OCI-LY7 (cell line): ENCODE measurements around the gene DDAH1. TPM values are rescaled to one million over a fixed set of nuclear protein-coding genes. Genes with fewer than 3 reads are reported as not detected.

ENCODE experiments used
- BruUV-seq: library from RNA; stranded (reverse); fragments of 400-500 nt; replicated peaks from 2 replicates; lab custom pipeline; 2021; lab: Mats Ljungman, UMichigan
- CTCF ChIA-PET: fragments of 300-600 bp; sonication (Branson Sonifier 250); formaldehyde crosslinking; loops from one replicate; lab custom pipeline; 2022; ENCODE audit warnings: antibody characterized with exemption; ENCODE audit not compliant: unreplicated experiment; lab: Charles Lee
- POLR2A ChIA-PET: fragments of 300-600 bp; sonication (Branson Sonifier 250); formaldehyde crosslinking; loops from one replicate; lab custom pipeline; 2022; ENCODE audit warnings: antibody characterized with exemption; lab: Charles Lee
- DNase-seq: peaks from one replicate; pipeline ENCODE4 v3.0.0-alpha.2; 2015; ENCODE audit warnings: low spot score
- H2AFZ ChIP-seq: fragments of 200-600 bp; sonication (generic), shearing (Covaris generic); 2 replicates; pipeline ENCODE4 v1.6.1; 2014; ENCODE audit warnings: mild to moderate bottlenecking, antibody characterized with exemption, low read length, moderate library complexity
- H3K27ac ChIP-seq: fragments of 200-600 bp; sonication (generic); 2 replicates; pipeline ENCODE4 v1.5.1; 2014; ENCODE audit warnings: mixed run types, low read depth, mild to moderate bottlenecking, moderate library complexity, low read length, inconsistent platforms; ENCODE audit not compliant: poor library complexity, severe bottlenecking
- H3K36me3 ChIP-seq: fragments of 200-600 bp; sonication (generic); 2 replicates; pipeline ENCODE4 v1.6.1; 2014; ENCODE audit warnings: mild to moderate bottlenecking, antibody characterized with exemption, low read length, moderate library complexity, mixed read lengths; ENCODE audit not compliant: insufficient read depth
- H3K4me1 ChIP-seq: fragments of 200-600 bp; sonication (generic); 2 replicates; pipeline ENCODE4 v1.5.1; 2014; ENCODE audit warnings: mild to moderate bottlenecking, low read length; ENCODE audit not compliant: insufficient read depth, poor library complexity, severe bottlenecking
- H3K4me2 ChIP-seq: fragments of 200-600 bp; sonication (generic); 2 replicates; pipeline ENCODE4 v1.6.1; 2014; ENCODE audit warnings: mild to moderate bottlenecking, low read length
- H3K4me3 ChIP-seq: fragments of 200-600 bp; sonication (generic); 2 replicates; pipeline ENCODE4 v1.5.1; 2014; ENCODE audit warnings: mild to moderate bottlenecking, low read depth, low read length; ENCODE audit not compliant: poor library complexity, severe bottlenecking
- H3K79me2 ChIP-seq: fragments of 200-600 bp; sonication (generic); 2 replicates; pipeline ENCODE4 v1.6.1; 2016; ENCODE audit warnings: low read depth, mild to moderate bottlenecking, low read length, moderate library complexity, mixed read lengths; ENCODE audit not compliant: insufficient read depth
- H3K9me2 ChIP-seq: fragments of 200-600 bp; sonication (generic); 2 replicates; pipeline ENCODE4 v1.6.1; 2016; ENCODE audit warnings: mild to moderate bottlenecking, low read length, mixed read lengths; ENCODE audit not compliant: insufficient read depth
- H3K9me3 ChIP-seq: fragments of 200-600 bp; sonication (generic); 2 replicates; pipeline ENCODE4 v1.6.1; 2014; ENCODE audit warnings: mild to moderate bottlenecking, mixed run types, low read length, mixed read lengths
- H4K20me1 ChIP-seq: fragments of 200-600 bp; sonication (generic); 2 replicates; pipeline ENCODE4 v1.6.1; 2014; ENCODE audit warnings: mild to moderate bottlenecking, antibody characterized with exemption, low read length, moderate library complexity, mixed read lengths; ENCODE audit not compliant: insufficient read depth
- EZH2phosphoT487 ChIP-seq: fragments of 200-600 bp; sonication (generic); IDR thresholded peaks from 2 replicates; pipeline ENCODE4 v1.6.1; 2018; ENCODE audit warnings: low read depth, borderline replicate concordance, mild to moderate bottlenecking, mixed run types, antibody characterized with exemption, low read length, moderate library complexity, mixed read lengths
- intact Hi-C: fragments of 100-400 bp; cut with micrococcal nuclease; formaldehyde crosslinking; loops from one replicate; pipeline ENCODE4 v1.10.0; 2022; ENCODE audit not compliant: unreplicated experiment
- small RNA-seq: library from RNA; depleted of rRNA; stranded (forward); fragments of <200 nt; gene quantifications from one replicate; pipeline ENCODE3, GENCODE V24; 2014
- total RNA-seq, 2 experiments: library from RNA; depleted of rRNA in 1 of 2; stranded (reverse); fragments of >200 nt in 1 of 2; shearing (Covaris generic) in 1 of 2; gene quantifications; 2 replicates each; pipeline ENCODE4 v1.2.3, GENCODE V29; 2014 to 2022
- TF ChIP-seq, protein P1 (sequence below): fragments of 200-600 bp; sonication (generic); conservative IDR thresholded peaks from 2 replicates; pipeline ENCODE4 v1.5.1; 2014; ENCODE audit warnings: mild to moderate bottlenecking, antibody characterized with exemption, low read length, moderate library complexity, mixed read lengths

The DDAH1 gene
- total RNA-seq, 2 experiments from 2014 or later, result not detected

DNA sequence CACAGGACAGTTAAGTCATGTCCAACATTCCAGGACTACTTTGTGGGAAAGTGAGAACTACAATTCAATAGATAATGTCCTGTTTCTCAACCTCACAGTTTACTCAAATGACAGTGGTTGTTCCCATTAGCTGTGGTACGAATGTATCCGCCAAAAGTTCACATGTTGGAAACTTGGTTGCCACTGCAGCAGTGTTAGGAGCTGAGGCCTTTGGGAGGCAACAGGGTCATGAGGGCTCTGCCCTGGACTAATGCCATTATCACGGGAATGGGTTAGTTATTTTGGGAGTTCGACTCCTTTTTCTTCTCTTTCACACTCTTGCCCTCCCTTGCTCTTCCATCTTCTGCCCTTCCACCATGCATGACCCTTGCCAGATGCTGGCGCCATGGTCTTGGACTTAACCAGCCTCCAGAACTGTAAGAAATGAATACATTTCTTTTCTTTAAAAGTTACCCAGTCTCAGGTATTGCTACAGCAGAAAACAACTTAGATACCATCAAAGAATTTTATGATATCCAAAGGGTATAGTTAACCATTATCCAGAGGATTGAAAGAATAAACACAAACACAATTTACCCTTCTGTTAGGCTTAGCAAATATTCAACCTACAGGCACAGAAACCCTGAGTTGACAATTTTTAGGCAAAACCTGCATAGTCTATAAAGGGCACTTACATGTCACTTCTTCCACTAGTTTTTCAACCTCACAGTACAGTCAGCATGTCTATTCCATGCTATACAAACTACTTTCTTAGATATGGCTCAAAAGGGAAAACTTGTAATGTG, 196.0 kb downstream of the DDAH1 start:
- peaks cover 13% of the 10 kb centered on the region for H4K20me1 ChIP-seq
- DNase-seq, result no peak
- no peak overlapping the region for H2AFZ ChIP-seq
- H3K9me3 ChIP-seq, result no peaks in the 10 kb centered on the region
- H3K4me3 ChIP-seq, result no peak overlapping the region
- H3K79me2 ChIP-seq, result peaks cover 49% of the 10 kb centered on the region
- no TSS peak for BruUV-seq
- TF ChIP-seq EZH2phosphoT487, result no peak
- TF ChIP-seq, protein P1, sequence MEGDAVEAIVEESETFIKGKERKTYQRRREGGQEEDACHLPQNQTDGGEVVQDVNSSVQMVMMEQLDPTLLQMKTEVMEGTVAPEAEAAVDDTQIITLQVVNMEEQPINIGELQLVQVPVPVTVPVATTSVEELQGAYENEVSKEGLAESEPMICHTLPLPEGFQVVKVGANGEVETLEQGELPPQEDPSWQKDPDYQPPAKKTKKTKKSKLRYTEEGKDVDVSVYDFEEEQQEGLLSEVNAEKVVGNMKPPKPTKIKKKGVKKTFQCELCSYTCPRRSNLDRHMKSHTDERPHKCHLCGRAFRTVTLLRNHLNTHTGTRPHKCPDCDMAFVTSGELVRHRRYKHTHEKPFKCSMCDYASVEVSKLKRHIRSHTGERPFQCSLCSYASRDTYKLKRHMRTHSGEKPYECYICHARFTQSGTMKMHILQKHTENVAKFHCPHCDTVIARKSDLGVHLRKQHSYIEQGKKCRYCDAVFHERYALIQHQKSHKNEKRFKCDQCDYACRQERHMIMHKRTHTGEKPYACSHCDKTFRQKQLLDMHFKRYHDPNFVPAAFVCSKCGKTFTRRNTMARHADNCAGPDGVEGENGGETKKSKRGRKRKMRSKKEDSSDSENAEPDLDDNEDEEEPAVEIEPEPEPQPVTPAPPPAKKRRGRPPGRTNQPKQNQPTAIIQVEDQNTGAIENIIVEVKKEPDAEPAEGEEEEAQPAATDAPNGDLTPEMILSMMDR, result no peak
- peaks cover 4% of the 10 kb centered on the region for H3K4me1 ChIP-seq
- ChIA-PET POLR2A (interaction anchor here (0.5 to 1.6 kb wide), 4 partner anchors 10 to 1360 kb away, joined by 3 to 10 read pairs (median 4); partner anchors contain the start of gene C1orf52), CTCF (no interaction called here)
- H3K27ac ChIP-seq, result no peak overlapping the region
- H3K4me2 ChIP-seq, result no peak overlapping the region
- no peaks in the 10 kb centered on the region for H3K9me2 ChIP-seq
- intact Hi-C loops, result loop anchor here (5.0 kb wide), 1 partner anchor 767 kb away; no protein-coding TSS in a partner anchor
- peaks cover 97% of the 10 kb centered on the region for H3K36me3 ChIP-seq

Small RNAs within 50 kb of the gene (small RNA-seq; reads per million reads assigned to genes)
- gene RF00019, result not detected

Other genes with a start within 250 kb of the DDAH1 start
- 35.6 and 55.3 TPM in 2 replicates for gene C1orf52, start 205.5 kb downstream of the DDAH1 start, total RNA-seq (2014; rRNA removed; shearing (Covaris generic))
- gene C1orf52, start 205.5 kb downstream of the DDAH1 start, total RNA-seq (2022), result 33.0 and 37.4 TPM in 2 replicates
- gene BCL10, start 188.5 kb downstream of the DDAH1 start, total RNA-seq (2014; rRNA removed; shearing (Covaris generic)), result 10.6 and 17.4 TPM in 2 replicates
- 29.0 and 32.5 TPM in 2 replicates for gene BCL10, start 188.5 kb downstream of the DDAH1 start, total RNA-seq (2022)
- not detected in 2 replicates for gene CCN1, start 115.6 kb upstream of the DDAH1 start, total RNA-seq (2014; rRNA removed; shearing (Covaris generic))
- 0.23 TPM in 1 of 2 replicates, not detected in the other for gene CCN1, start 115.6 kb upstream of the DDAH1 start, total RNA-seq (2022)
- 14.5 and 18.5 TPM in 2 replicates for gene ZNHIT6, start 243.3 kb upstream of the DDAH1 start, total RNA-seq (2014; rRNA removed; shearing (Covaris generic))
- gene ZNHIT6, start 243.3 kb upstream of the DDAH1 start, total RNA-seq (2022), result 20.4 and 24.5 TPM in 2 replicates